HFFc6 (cell line): ENCODE data around the gene TMEM181. TPM values are rescaled to one million over a fixed set of nuclear protein-coding genes. Genes with fewer than 3 reads are reported as not detected.
"Not testable (repeated sequence)": the region's sequence is repeated elsewhere in the genome, so short reads cannot be mapped to it uniquely, and the experiment has no call there.

Experiments
- DNase-seq: peaks from one replicate; pipeline ENCODE4 v3.0.0-alpha.2; 2018
- H3K27ac Mint-ChIP-seq: 2 replicates; pipeline ENCODE4 v1.8.0; 2020; ENCODE audit warnings: mild to moderate bottlenecking, mixed read lengths
- H3K27me3 Mint-ChIP-seq: 2 replicates; pipeline ENCODE4 v1.8.0; 2021; ENCODE audit warnings: mild to moderate bottlenecking, moderate library complexity, mixed read lengths; ENCODE audit not compliant: insufficient read depth
- H3K36me3 Mint-ChIP-seq: 2 replicates; pipeline ENCODE4 v1.8.0; 2021; ENCODE audit warnings: low read depth, mixed read lengths
- H3K4me1 Mint-ChIP-seq: 2 replicates; pipeline ENCODE4 v1.8.0; 2020; ENCODE audit warnings: low read depth, mixed read lengths
- H3K4me3 Mint-ChIP-seq: 2 replicates; pipeline ENCODE4 v1.8.0; 2020; ENCODE audit warnings: mild to moderate bottlenecking, moderate library complexity, mixed read lengths
- H3K9me3 Mint-ChIP-seq: 2 replicates; pipeline ENCODE4 v1.8.0; 2020; ENCODE audit warnings: mild to moderate bottlenecking, mixed read lengths
- CTCF ChIP-seq: fragments of 200-600 bp; sonication (generic); IDR thresholded peaks from 2 replicates; pipeline ENCODE4 v1.5.0; 2021; ENCODE audit warnings: antibody characterized with exemption, mild to moderate bottlenecking
- total RNA-seq, 6 experiments: library from RNA; stranded (reverse); fragmentation: NEBNext Ultra II Directional; extraction: Animal tissue kit (Norgen Biotek cat#: 25700); gene quantifications; 2 replicates in 1 of 6; 3 replicates in 5 of 6; pipeline ENCODE4 v1.2.3, GENCODE V29; 2021

TMEM181 gene
- total RNA-seq, 6 experiments from 2014 or later, result 25.8 to 37.8 (median 30.1) TPM

DNA sequence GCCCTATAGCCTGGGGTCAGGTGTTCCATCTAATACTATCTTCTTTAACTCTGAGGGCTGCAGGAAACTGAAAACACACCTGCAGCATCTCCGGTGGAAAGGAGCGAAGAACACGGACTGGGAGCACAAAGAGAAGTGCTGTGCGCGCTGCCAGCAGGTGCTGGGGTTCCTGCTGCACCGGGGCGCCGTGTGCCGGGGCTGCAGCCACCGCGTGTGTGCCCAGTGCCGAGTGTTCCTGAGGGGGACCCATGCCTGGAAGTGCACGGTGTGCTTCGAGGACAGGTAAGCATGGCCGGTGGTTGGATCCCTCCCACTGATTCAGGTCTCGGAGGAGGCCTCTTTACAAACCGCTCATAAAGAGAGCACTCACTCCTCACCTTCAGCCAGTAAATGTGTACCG, 105.4 kb downstream of the TMEM181 start:
- TF ChIP-seq CTCF, result no peak
- H3K9me3 Mint-ChIP-seq, result no peaks in the 10 kb centered on the region
- H3K4me3 Mint-ChIP-seq, result no peak overlapping the region
- DNase-seq, result no peak
- peaks cover 32% of the 10 kb centered on the region for H3K4me1 Mint-ChIP-seq
- H3K36me3 Mint-ChIP-seq, result no peaks in the 10 kb centered on the region
- H3K27ac Mint-ChIP-seq, result no peak overlapping the region
- no peaks in the 10 kb centered on the region for H3K27me3 Mint-ChIP-seq

- H3K4me1 Mint-ChIP-seq, result peaks cover 32% of the 10 kb centered on the region
- DNase-seq, result no peak
- no peaks in the 10 kb centered on the region for H3K27me3 Mint-ChIP-seq
- no peaks in the 10 kb centered on the region for H3K36me3 Mint-ChIP-seq
- H3K27ac Mint-ChIP-seq, result no peak overlapping the region
- no peak overlapping the region for H3K4me3 Mint-ChIP-seq
- TF ChIP-seq CTCF, result no peak
- H3K9me3 Mint-ChIP-seq, result no peaks in the 10 kb centered on the region
Observed at GRCh38 chr6:158666628-158667359, 106.9 kb downstream of the TMEM181 start.

DNA sequence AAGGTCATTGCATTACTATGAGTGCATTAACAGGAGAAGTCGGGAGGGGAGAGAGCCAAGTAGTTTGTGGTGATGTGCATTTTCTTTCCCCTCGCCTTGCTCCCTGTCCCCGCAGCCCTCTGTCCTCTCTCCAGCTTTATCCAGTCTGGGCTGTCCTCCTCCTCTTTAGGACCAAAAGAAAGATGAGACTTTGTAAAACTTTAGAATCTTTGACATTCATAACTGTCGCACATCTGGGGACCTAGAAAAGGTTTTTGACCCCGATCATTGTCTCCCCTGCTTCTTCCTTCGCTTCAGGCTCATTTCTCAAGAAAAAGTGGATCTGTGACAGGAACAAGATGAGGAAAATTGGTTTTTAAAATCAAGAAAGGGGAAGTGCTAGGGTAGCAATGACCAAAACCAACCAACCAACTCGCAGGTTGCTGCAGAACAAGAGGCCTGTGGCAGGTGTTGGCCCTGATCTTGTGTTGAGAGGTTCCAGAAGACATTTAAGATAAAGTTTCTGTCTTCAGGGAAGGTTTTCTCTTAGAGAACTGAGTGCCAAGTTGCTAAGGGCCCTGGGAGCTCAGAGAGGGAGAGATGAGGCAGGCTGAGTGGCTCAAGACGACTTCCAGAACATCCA, 107.6 kb downstream of the TMEM181 start:
- H3K4me1 Mint-ChIP-seq, result peaks cover 30% of the 10 kb centered on the region
- no peak for DNase-seq
- H3K36me3 Mint-ChIP-seq, result no peaks in the 10 kb centered on the region
- no peaks in the 10 kb centered on the region for H3K27me3 Mint-ChIP-seq
- no peak overlapping the region for H3K27ac Mint-ChIP-seq
- H3K9me3 Mint-ChIP-seq, result no peaks in the 10 kb centered on the region
- no peak overlapping the region for H3K4me3 Mint-ChIP-seq
- no peak for TF ChIP-seq CTCF

DNA sequence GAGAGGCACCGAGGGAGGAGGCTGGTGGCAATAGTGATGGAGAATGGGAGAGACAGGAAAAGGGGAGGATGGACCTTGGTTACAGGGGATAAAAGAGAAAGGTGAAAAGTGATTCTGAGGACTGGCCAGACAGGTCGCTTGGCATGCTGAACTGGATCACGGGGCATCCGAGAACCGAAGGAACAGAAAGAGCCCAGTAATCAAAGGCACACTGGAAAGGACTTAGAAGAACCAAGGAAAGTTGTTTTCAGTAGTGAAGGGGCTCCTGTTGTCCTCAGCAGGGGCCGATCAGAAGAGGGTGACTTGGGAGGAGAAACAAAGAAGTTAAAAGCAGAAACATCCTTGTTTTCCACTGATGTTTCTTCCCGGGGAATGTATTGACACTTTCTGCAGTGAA, 108.8 kb downstream of the TMEM181 start:
- no peak for TF ChIP-seq CTCF
- Mint-ChIP-seq H3K4me3 (no peak overlapping the region), H3K9me3 (no peaks in the 10 kb centered on the region), H3K36me3 (no peaks in the 10 kb centered on the region), H3K27ac (no peak overlapping the region), H3K4me1 (peaks cover 18% of the 10 kb centered on the region), H3K27me3 (no peaks in the 10 kb centered on the region)
- no peak for DNase-seq

DNA sequence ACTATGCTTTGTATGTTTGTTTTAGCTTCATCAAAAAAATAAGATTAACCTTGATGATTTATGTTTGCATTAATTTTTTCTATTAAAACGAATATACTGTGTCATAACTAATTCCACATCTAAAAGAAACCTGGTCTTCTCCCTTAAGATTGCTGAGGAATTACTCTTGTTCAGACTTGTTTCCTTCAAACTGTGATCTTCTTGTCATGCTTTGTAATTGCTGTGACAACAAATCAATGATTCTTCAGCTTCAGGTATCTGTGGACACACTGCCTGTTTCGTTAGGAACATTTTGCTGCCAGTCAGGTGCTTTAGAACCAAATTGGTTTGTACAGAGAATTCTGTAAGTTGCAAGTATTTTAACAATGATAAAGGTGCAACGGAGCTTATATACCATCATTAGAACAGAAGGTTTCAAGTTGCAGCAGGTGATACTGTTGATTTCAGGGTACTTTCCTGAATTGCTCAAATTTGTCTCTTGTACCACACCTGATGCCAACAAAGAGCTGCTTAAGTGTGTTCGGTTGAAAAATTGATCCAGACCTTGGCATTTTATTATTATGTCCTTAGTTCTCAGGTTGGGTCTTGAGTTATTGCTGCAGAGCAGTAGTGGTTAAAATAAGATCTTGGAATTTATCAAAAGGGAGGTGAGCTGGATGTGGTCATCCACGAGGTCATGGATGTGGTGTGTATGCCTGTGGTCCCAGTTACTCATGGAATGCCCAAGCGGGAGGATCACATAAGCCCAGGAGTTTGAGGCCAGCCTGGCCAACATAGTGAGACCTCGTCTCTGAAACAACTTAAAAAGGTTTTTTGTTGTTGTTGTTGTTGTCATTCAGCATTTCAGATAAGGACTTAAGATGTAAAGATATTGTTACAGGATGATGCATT, 109.5 kb downstream of the TMEM181 start:
- H3K9me3 Mint-ChIP-seq, result no peaks in the 10 kb centered on the region
- no peak overlapping the region for H3K4me3 Mint-ChIP-seq
- TF ChIP-seq CTCF, result no peak
- H3K27me3 Mint-ChIP-seq, result peaks cover 1% of the 10 kb centered on the region; the same call in 1 of the 2 replicates
- H3K4me1 Mint-ChIP-seq, result peaks cover 18% of the 10 kb centered on the region
- DNase-seq, result no peak
- no peaks in the 10 kb centered on the region for H3K36me3 Mint-ChIP-seq
- no peak overlapping the region for H3K27ac Mint-ChIP-seq

- peaks cover 18% of the 10 kb centered on the region for H3K4me1 Mint-ChIP-seq
- H3K36me3 Mint-ChIP-seq, H3K27me3 Mint-ChIP-seq, DNase-seq, H3K27ac Mint-ChIP-seq, H3K9me3 Mint-ChIP-seq, H3K4me3 Mint-ChIP-seq: not testable (repeated sequence)
Observed at GRCh38 chr6:158672119-158672518, 112.2 kb downstream of the TMEM181 start.
